ENCODE results near the gene MUC15.

The MUC15 gene

GRCh38 chr11:26539517-26539916, 32.5 kb downstream of the MUC15 start:
- H4K20me1 ChIP-seq (ENCODE audit: insufficient read depth, low read length) = no peaks in the 10 kb centered on the region
- DNase-seq = no peak
- H3K79me2 ChIP-seq (ENCODE audit: low read length) = no peaks in the 10 kb centered on the region

GRCh38 chr11:26537341-26537740, 34.7 kb downstream of the MUC15 start:
- Histone ChIP-seq H3K9me3 (replicated peaks; ENCODE audit: insufficient read depth, low read length) (no peaks in the 10 kb centered on the region), H2AFZ (ENCODE audit: low read length) (no peak overlapping the region)
- DNase-seq = no peak

More at GRCh38 chr11:26539517-26539916, 32.5 kb downstream of the MUC15 start:
- Histone ChIP-seq H3K36me3 (replicated peaks; ENCODE audit: insufficient read depth, low read length) (no peaks in the 10 kb centered on the region), H3K27me3 (replicated peaks; ENCODE audit: insufficient read depth, low read length) (no peaks in the 10 kb centered on the region), H3K9me3 (replicated peaks; ENCODE audit: insufficient read depth, low read length) (no peaks in the 10 kb centered on the region), H3K9ac (ENCODE audit: low read length) (no peak overlapping the region), H3K4me1 (ENCODE audit: low read length) (no peaks in the 10 kb centered on the region), H3K9me2 (replicated peaks; ENCODE audit: insufficient read depth, low read length) (no peaks in the 10 kb centered on the region), H3K4me3 (ENCODE audit: low read length) (no peak overlapping the region), H2AFZ (ENCODE audit: low read length) (no peak overlapping the region), H3K27ac (ENCODE audit: low read length) (no peak overlapping the region), H3K4me2 (ENCODE audit: low read depth, low read length) (no peak overlapping the region), H3F3A (ENCODE audit: insufficient read depth, low read length) (no peaks in the 10 kb centered on the region)
- no peak for TF ChIP-seq CTCF (IDR thresholded peaks at IDR 0.05; ENCODE audit: low read length)
- no peak for TF ChIP-seq EZH2phosphoT487 (IDR thresholded peaks at IDR 0.05; ENCODE audit: low read length)
- no peak for TF ChIP-seq EZH2 (optimal IDR thresholded peaks at IDR 0.05; ENCODE audit: low read depth, low read length)

GRCh38 chr11:26527685-26528084, 44.4 kb downstream of the MUC15 start:
- Histone ChIP-seq H3K27me3 (replicated peaks; ENCODE audit: insufficient read depth, low read length) (no peaks in the 10 kb centered on the region), H3K4me3 (ENCODE audit: low read length) (no peak overlapping the region), H3F3A (ENCODE audit: insufficient read depth, low read length) (no peaks in the 10 kb centered on the region), H4K20me1 (ENCODE audit: insufficient read depth, low read length) (no peaks in the 10 kb centered on the region), H3K9me3 (replicated peaks; ENCODE audit: insufficient read depth, low read length) (no peaks in the 10 kb centered on the region), H3K36me3 (replicated peaks; ENCODE audit: insufficient read depth, low read length) (no peaks in the 10 kb centered on the region), H3K9ac (ENCODE audit: low read length) (no peak overlapping the region), H3K4me1 (ENCODE audit: low read length) (no peaks in the 10 kb centered on the region), H2AFZ (ENCODE audit: low read length) (no peak overlapping the region), H3K79me2 (ENCODE audit: low read length) (no peaks in the 10 kb centered on the region), H3K27ac (ENCODE audit: low read length) (no peak overlapping the region), H3K4me2 (ENCODE audit: low read depth, low read length) (no peak overlapping the region), H3K9me2 (replicated peaks; ENCODE audit: insufficient read depth, low read length) (no peaks in the 10 kb centered on the region)
- TF ChIP-seq EZH2phosphoT487 (IDR thresholded peaks at IDR 0.05; ENCODE audit: low read length) (no peak), CTCF (IDR thresholded peaks at IDR 0.05; ENCODE audit: low read length) (no peak), EZH2 (optimal IDR thresholded peaks at IDR 0.05; ENCODE audit: low read depth, low read length) (no peak)
- no peak for DNase-seq

More at GRCh38 chr11:26537341-26537740, 34.7 kb downstream of the MUC15 start:
- H3K4me2 ChIP-seq (ENCODE audit: low read depth, low read length) = no peak overlapping the region
- H3K79me2 ChIP-seq (ENCODE audit: low read length) = no peaks in the 10 kb centered on the region
- H3K27me3 ChIP-seq (replicated peaks; ENCODE audit: insufficient read depth, low read length) = no peaks in the 10 kb centered on the region
- H3K36me3 ChIP-seq (replicated peaks; ENCODE audit: insufficient read depth, low read length) = no peaks in the 10 kb centered on the region
- H3K27ac ChIP-seq (ENCODE audit: low read length) = no peak overlapping the region
- H3K4me3 ChIP-seq (ENCODE audit: low read length) = no peak overlapping the region
- no peaks in the 10 kb centered on the region for H3F3A ChIP-seq (ENCODE audit: insufficient read depth, low read length)
- no peak overlapping the region for H3K9ac ChIP-seq (ENCODE audit: low read length)
- H4K20me1 ChIP-seq (ENCODE audit: insufficient read depth, low read length) = no peaks in the 10 kb centered on the region
- H3K9me2 ChIP-seq (replicated peaks; ENCODE audit: insufficient read depth, low read length) = no peaks in the 10 kb centered on the region
- TF ChIP-seq CTCF (IDR thresholded peaks at IDR 0.05; ENCODE audit: low read length) (no peak), EZH2phosphoT487 (IDR thresholded peaks at IDR 0.05; ENCODE audit: low read length) (no peak), EZH2 (optimal IDR thresholded peaks at IDR 0.05; ENCODE audit: low read depth, low read length) (no peak)
- H3K4me1 ChIP-seq (ENCODE audit: low read length) = no peaks in the 10 kb centered on the region

All from MM.1S (cell line).